ENCODE measurements around the gene AGBL1.

DNA sequence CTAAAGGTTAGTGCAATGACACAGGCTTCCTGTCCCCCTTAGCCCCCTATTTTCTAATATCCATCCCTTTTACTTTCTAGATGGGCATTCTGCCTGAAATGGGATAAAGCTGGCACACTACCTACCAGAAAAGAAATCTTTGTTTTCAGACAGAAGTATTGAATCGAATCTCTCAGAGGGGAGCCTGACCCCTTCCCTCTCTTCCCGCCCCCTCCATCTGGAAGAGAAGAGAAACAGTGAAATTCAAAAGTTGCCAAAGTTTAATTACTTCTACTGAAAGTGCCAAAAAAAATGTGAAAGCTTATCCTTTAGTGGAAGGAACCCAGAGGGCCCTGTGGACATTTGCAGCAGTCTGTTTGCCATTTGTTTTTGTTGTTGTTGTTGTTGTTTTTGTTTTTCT, 523.8 kb downstream of the AGBL1 start:
- TF ChIP-seq CTCF (IDR thresholded peaks at IDR 0.05; ENCODE audit: extremely low read depth in 1 of 2, insufficient read depth in 1 of 2, low read depth in 1 of 2, low read length in 2 of 2), result no peak
- no peak for TF ChIP-seq EZH2 (IDR thresholded peaks at IDR 0.05; ENCODE audit: borderline replicate concordance, low read depth, low read length, severe bottlenecking)

Data from endothelial cell of umbilical vein (primary cell).